Fibroblast of lung (primary cell): ENCODE measurements around the gene AK5. TPM values are rescaled to one million over a fixed set of nuclear protein-coding genes. Genes with fewer than 3 reads are reported as not detected.

Experiments
- DNase-seq, 2 donors: peaks; one replicate each; pipeline versions ENCODE4 v3.0.0 to v3.0.0-alpha.2; 2010; ENCODE audit warnings: low read depth in 2 of 2
- H2AFZ ChIP-seq: 2 replicates; pipeline ENCODE4 v1.5.1; 2012; ENCODE audit warnings: low read length, control low read depth, inconsistent platforms
- H3K27ac ChIP-seq: 2 replicates; pipeline ENCODE4 v1.5.1; 2011; ENCODE audit warnings: low read length, control low read depth; ENCODE audit not compliant: insufficient read depth
- H3K27me3 ChIP-seq: 2 replicates; pipeline ENCODE4 v1.5.1; 2011; ENCODE audit warnings: mild to moderate bottlenecking, low read length; ENCODE audit not compliant: control insufficient read depth, insufficient read depth
- H3K36me3 ChIP-seq: 2 replicates; pipeline ENCODE4 v1.5.1; 2011; ENCODE audit warnings: low read length; ENCODE audit not compliant: control insufficient read depth, insufficient read depth
- H3K4me1 ChIP-seq: 2 replicates; pipeline ENCODE4 v1.5.1; 2011; ENCODE audit warnings: low read length; ENCODE audit not compliant: control insufficient read depth, insufficient read depth; ENCODE audit errors: extremely low read depth
- H3K4me2 ChIP-seq: 2 replicates; pipeline ENCODE4 v1.5.1; 2011; ENCODE audit warnings: low read length, control low read depth; ENCODE audit not compliant: insufficient read depth; ENCODE audit errors: extremely low read depth
- H3K4me3 ChIP-seq, 4 experiments: fragments of 200-600 bp in 1 of 4; sonication (generic) in 1 of 4; replicated peaks in 1 of 4; 2 replicates each; pipeline ENCODE4 v1.5.1; 2011 to 2016; ENCODE audit warnings: low read length in 4 of 4, low read depth in 3 of 4, mild to moderate bottlenecking in 3 of 4, control low read depth in 2 of 4, inconsistent platforms in 1 of 4, mixed read lengths in 1 of 4; ENCODE audit not compliant: insufficient read depth in 1 of 4; ENCODE audit errors: control extremely low read depth in 1 of 4
- H3K79me2 ChIP-seq: 2 replicates; pipeline ENCODE4 v1.5.1; 2012; ENCODE audit warnings: mild to moderate bottlenecking, low read length, inconsistent platforms; ENCODE audit not compliant: control insufficient read depth, insufficient read depth
- H3K9ac ChIP-seq: 2 replicates; pipeline ENCODE4 v1.5.1; 2011; ENCODE audit warnings: mild to moderate bottlenecking, low read length, control low read depth; ENCODE audit not compliant: insufficient read depth
- H3K9me3 ChIP-seq: 2 replicates; pipeline ENCODE4 v1.5.1; 2012; ENCODE audit warnings: low read depth, low read length; ENCODE audit not compliant: control insufficient read depth, insufficient read depth
- H4K20me1 ChIP-seq: 2 replicates; pipeline ENCODE4 v1.5.1; 2011; ENCODE audit warnings: low read length; ENCODE audit not compliant: control insufficient read depth, insufficient read depth; ENCODE audit errors: extremely low read depth
- CTCF ChIP-seq, 2 donors: IDR thresholded peaks in 1 of 2; conservative IDR thresholded peaks in 1 of 2; 1 replicate in 1 of 2; 2 replicates in 1 of 2; pipeline ENCODE4 v1.5.1; 2011 to 2012; ENCODE audit warnings: low read length in 2 of 2, control low read depth in 1 of 2, inconsistent platforms in 1 of 2, low read depth in 1 of 2, mild to moderate bottlenecking in 1 of 2
- EZH2 ChIP-seq: IDR thresholded peaks from 2 replicates; pipeline ENCODE4 v1.5.1; 2012; ENCODE audit warnings: low read length, control low read depth, mild to moderate bottlenecking; ENCODE audit errors: missing control alignments
- polyA plus RNA-seq, 2 donors: library from polyadenylated mRNA; depleted of rRNA in 1 of 2; stranded (reverse) in 1 of 2; unstranded in 1 of 2; fragments of >200 nt; gene quantifications; 2 replicates each; pipeline ENCODE4 v1.2.1, GENCODE V29; 2011 to 2012; ENCODE audit warnings: missing spikeins in 1 of 2
- total RNA-seq: library from RNA; depleted of rRNA; stranded (reverse); fragments of >200 nt; gene quantifications from 2 replicates; pipeline ENCODE4 v1.2.1, GENCODE V29; 2014

The AK5 gene
- total and polyA plus RNA-seq, 2 donors (not counting 1 experiment from before 2014, with no cell fraction given): 37.9 to 87.7 TPM

- Histone ChIP-seq H3K79me2 (no peaks in the 10 kb centered on the region), H3K9me3 (no peaks in the 10 kb centered on the region), H3K27ac (no peak overlapping the region), H3K4me3 (no peak overlapping the region), H3K36me3 (no peaks in the 10 kb centered on the region), H3K4me2 (no peak overlapping the region), H2AFZ (no peak overlapping the region), H3K27me3 (no peaks in the 10 kb centered on the region), H4K20me1 (no peaks in the 10 kb centered on the region), H3K9ac (no peak overlapping the region), H3K4me1 (no peaks in the 10 kb centered on the region)
- TF ChIP-seq EZH2 (no peak), CTCF (conservative IDR thresholded peaks at IDR 0.05 in 1 of 2, IDR thresholded peaks at IDR 0.05 in 1 of 2; ENCODE audit: low read depth in 1 of 2, low read length in 2 of 2) (no peak)
- no peak for DNase-seq
Measured at GRCh38 chr1:77234943-77235342, 46.9 kb upstream of the AK5 start.

GRCh38 chr1:77238462-77238861 lies 43.4 kb upstream of the AK5 start:
- H2AFZ ChIP-seq: no peak overlapping the region
- TF ChIP-seq EZH2 (no peak), CTCF (conservative IDR thresholded peaks at IDR 0.05 in 1 of 2, IDR thresholded peaks at IDR 0.05 in 1 of 2; ENCODE audit: low read depth in 1 of 2, low read length in 2 of 2) (no peak)
- no peak for DNase-seq
- no peaks in the 10 kb centered on the region for H4K20me1 ChIP-seq
- no peaks in the 10 kb centered on the region for H3K27me3 ChIP-seq
- H3K4me3 ChIP-seq: no peak overlapping the region
- no peaks in the 10 kb centered on the region for H3K36me3 ChIP-seq
- no peaks in the 10 kb centered on the region for H3K4me1 ChIP-seq
- H3K79me2 ChIP-seq: no peaks in the 10 kb centered on the region
- no peak overlapping the region for H3K9ac ChIP-seq
- no peak overlapping the region for H3K4me2 ChIP-seq
- no peaks in the 10 kb centered on the region for H3K9me3 ChIP-seq
- no peak overlapping the region for H3K27ac ChIP-seq

- Histone ChIP-seq H3K27ac (no peak overlapping the region), H3K79me2 (no peaks in the 10 kb centered on the region), H4K20me1 (no peaks in the 10 kb centered on the region), H3K9ac (no peak overlapping the region), H3K4me1 (no peaks in the 10 kb centered on the region), H3K36me3 (no peaks in the 10 kb centered on the region), H3K9me3 (no peaks in the 10 kb centered on the region), H3K27me3 (no peaks in the 10 kb centered on the region), H3K4me2 (no peak overlapping the region), H3K4me3 (no peak overlapping the region), H2AFZ (no peak overlapping the region)
- no peak for DNase-seq
- TF ChIP-seq EZH2: no peak
- no peak for TF ChIP-seq CTCF (conservative IDR thresholded peaks at IDR 0.05 in 1 of 2, IDR thresholded peaks at IDR 0.05 in 1 of 2; ENCODE audit: low read depth in 1 of 2, low read length in 2 of 2)
Measured at GRCh38 chr1:77239311-77239710, 42.5 kb upstream of the AK5 start.
